GM23338 (cell line): ENCODE results near the gene TSPAN32. TPM values are rescaled to one million over a fixed set of nuclear protein-coding genes. Genes with fewer than 3 reads are reported as not detected.

Source experiments
- ATAC-seq: fragments of 200-7000 bp; cut with Tn5 transposase; 3 replicates; pipeline ENCODE4 v1.9.1; 2020
- DNase-seq: peaks from one replicate; pipeline ENCODE4 v3.0.0-alpha.2; 2015; ENCODE audit warnings: low spot score
- H2AFZ ChIP-seq: fragments of 200-600 bp; sonication (generic); 2 replicates; pipeline ENCODE4 v1.8.0; 2016; ENCODE audit warnings: antibody characterized with exemption, mild to moderate bottlenecking, moderate library complexity
- H3F3A ChIP-seq: fragments of 200-600 bp; sonication (generic); replicated peaks from 2 replicates; pipeline ENCODE4 v1.8.0; 2017; ENCODE audit warnings: antibody characterized with exemption, mixed run types, low read depth
- H3K27ac ChIP-seq: fragments of 200-600 bp; sonication (generic); 2 replicates; pipeline ENCODE4 v1.6.1; 2016; ENCODE audit warnings: low read depth
- H3K27me3 ChIP-seq: fragments of 200-600 bp; sonication (generic); 2 replicates; pipeline ENCODE4 v1.8.0; 2016; ENCODE audit warnings: mild to moderate bottlenecking, mixed run types, moderate library complexity; ENCODE audit not compliant: insufficient read depth
- H3K36me3 ChIP-seq: fragments of 200-600 bp; sonication (generic); 2 replicates; pipeline ENCODE4 v1.8.0; 2016; ENCODE audit warnings: mild to moderate bottlenecking; ENCODE audit not compliant: insufficient read depth
- H3K4me1 ChIP-seq: fragments of 200-600 bp; sonication (generic); 2 replicates; pipeline ENCODE4 v1.8.0; 2016; ENCODE audit warnings: mild to moderate bottlenecking, moderate library complexity; ENCODE audit not compliant: insufficient read depth
- H3K4me2 ChIP-seq: fragments of 200-600 bp; sonication (generic); 2 replicates; pipeline ENCODE4 v1.7.1; 2017; ENCODE audit warnings: mixed run types
- H3K4me3 ChIP-seq: fragments of 200-600 bp; sonication (generic); 2 replicates; pipeline ENCODE4 v1.6.1; 2016; ENCODE audit warnings: mixed run types
- H3K79me2 ChIP-seq: fragments of 200-600 bp; sonication (generic); replicated peaks from 2 replicates; pipeline ENCODE4 v1.8.0; 2017; ENCODE audit warnings: mild to moderate bottlenecking; ENCODE audit not compliant: insufficient read depth
- H3K9me2 ChIP-seq: fragments of 200-600 bp; sonication (generic); 2 replicates; pipeline ENCODE4 v1.8.0; 2017; ENCODE audit not compliant: insufficient read depth
- H4K20me1 ChIP-seq: fragments of 200-600 bp; sonication (generic); replicated peaks from 2 replicates; pipeline ENCODE4 v1.8.0; 2017; ENCODE audit warnings: mild to moderate bottlenecking; ENCODE audit not compliant: insufficient read depth
- H3K27ac Mint-ChIP-seq: 2 replicates; pipeline ENCODE4 v1.8.0; 2020; ENCODE audit warnings: inconsistent platforms, mild to moderate bottlenecking, moderate library complexity, mixed read lengths
- H3K27me3 Mint-ChIP-seq: 3 replicates; pipeline ENCODE4 v1.8.0; 2022; ENCODE audit warnings: low read depth, mild to moderate bottlenecking, moderate library complexity, mixed read lengths, inconsistent platforms; ENCODE audit not compliant: insufficient read depth, poor library complexity
- H3K36me3 Mint-ChIP-seq: 3 replicates; pipeline ENCODE4 v1.8.0; 2021; ENCODE audit warnings: low read depth, mild to moderate bottlenecking, inconsistent platforms, moderate library complexity, mixed read lengths
- H3K4me1 Mint-ChIP-seq: 3 replicates; pipeline ENCODE4 v1.8.0; 2020; ENCODE audit warnings: mild to moderate bottlenecking, inconsistent platforms, mixed read lengths
- H3K4me3 Mint-ChIP-seq: 3 replicates; pipeline ENCODE4 v1.8.0; 2021; ENCODE audit warnings: moderate library complexity, mild to moderate bottlenecking, inconsistent platforms, mixed read lengths
- H3K9me3 Mint-ChIP-seq: 3 replicates; pipeline ENCODE4 v1.8.0; 2020; ENCODE audit warnings: moderate library complexity, mild to moderate bottlenecking, inconsistent platforms, mixed read lengths
- CREB1 ChIP-seq: fragments of 250-450 bp; sonication (Bioruptor Pico); IDR thresholded peaks from 2 replicates; pipeline ENCODE4 v1.5.0; 2020; ENCODE audit warnings: low read depth, mild to moderate bottlenecking, moderate library complexity
- EZH2 ChIP-seq: fragments of 200-600 bp; sonication (generic); IDR thresholded peaks from one replicate; pipeline ENCODE4 v1.8.0; 2017; ENCODE audit warnings: antibody characterized with exemption, mild to moderate bottlenecking, low read depth; ENCODE audit not compliant: unreplicated experiment
- EZH2phosphoT487 ChIP-seq: fragments of 200-600 bp; sonication (generic); IDR thresholded peaks from one replicate; pipeline ENCODE4 v1.8.1; 2018; ENCODE audit warnings: antibody characterized with exemption; ENCODE audit not compliant: unreplicated experiment
- JUNB ChIP-seq: IDR thresholded peaks from one replicate; pipeline ENCODE4 v1.6.1; 2016; ENCODE audit warnings: antibody characterized with exemption; ENCODE audit not compliant: unreplicated experiment
- NANOG ChIP-seq: IDR thresholded peaks from 2 replicates; pipeline ENCODE4 v1.6.1; 2016; ENCODE audit warnings: antibody characterized with exemption, borderline replicate concordance
- STAT1 ChIP-seq: IDR thresholded peaks from one replicate; pipeline ENCODE4 v1.6.1; 2016; ENCODE audit warnings: antibody characterized with exemption; ENCODE audit not compliant: unreplicated experiment
- ZNF331 ChIP-seq: fragments of 250-450 bp; sonication (Bioruptor Pico); IDR thresholded peaks from 2 replicates; pipeline ENCODE4 v1.5.0; 2020; ENCODE audit warnings: low read depth, mild to moderate bottlenecking, moderate library complexity
- polyA plus RNA-seq: library from polyadenylated mRNA; unstranded; fragments of >200 nt; fragmentation: Nextera tagmentation; extraction: Ambion mirVana; gene quantifications from 2 replicates; pipeline ENCODE4 v1.2.1, GENCODE V29; 2016
- total RNA-seq: library from RNA; depleted of rRNA; stranded (reverse); fragments of >200 nt; shearing (Covaris generic); gene quantifications from 2 replicates; pipeline ENCODE4 v1.2.3, GENCODE V29; 2014
- TF ChIP-seq, protein P1 (sequence below): fragments of 250-450 bp; sonication (Bioruptor Pico); IDR thresholded peaks from 2 replicates; pipeline ENCODE4 v1.5.0; 2020; ENCODE audit warnings: mild to moderate bottlenecking, moderate library complexity

Gene TSPAN32
- total and polyA plus RNA-seq, 2 experiments from 2014 or later, result not detected

DNA sequence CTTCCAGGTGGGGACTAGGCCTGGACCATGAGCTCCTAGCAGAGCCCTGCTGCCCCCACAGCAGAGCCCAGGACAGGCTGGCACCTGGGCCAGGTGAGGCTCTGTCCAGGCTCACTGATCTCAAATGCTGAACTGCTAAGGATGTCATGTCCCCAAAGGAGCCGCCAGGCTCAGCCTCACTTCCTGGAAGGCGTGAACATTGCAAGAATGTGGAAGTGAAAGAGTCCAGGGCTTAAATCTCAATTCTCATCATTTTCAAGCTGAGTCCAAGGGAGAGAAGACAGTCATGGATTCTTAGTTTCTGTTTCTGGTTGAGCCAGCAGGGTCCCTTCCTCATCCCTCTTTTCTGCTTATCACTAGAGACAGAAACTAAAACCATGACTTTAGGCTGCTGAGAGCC is 36.4 kb upstream of the TSPAN32 start:
- Mint-ChIP-seq H3K27ac (no peak overlapping the region), H3K4me3 (no peak overlapping the region), H3K9me3 (no peaks in the 10 kb centered on the region), H3K27me3 (peaks cover 29% of the 10 kb centered on the region), H3K36me3 (no peaks in the 10 kb centered on the region), H3K4me1 (peaks cover 11% of the 10 kb centered on the region)
- Histone ChIP-seq H3K9me2 (no peaks in the 10 kb centered on the region), H3K4me1 (peaks cover 6% of the 10 kb centered on the region), H3K27me3 (peaks cover 33% of the 10 kb centered on the region), H3K27ac (no peak overlapping the region), H3F3A (no peaks in the 10 kb centered on the region), H3K36me3 (no peaks in the 10 kb centered on the region), H2AFZ (no peak overlapping the region), H3K4me2 (no peak overlapping the region), H4K20me1 (no peaks in the 10 kb centered on the region), H3K4me3 (no peak overlapping the region), H3K79me2 (no peaks in the 10 kb centered on the region)
- ATAC-seq (no peak), DNase-seq (no peak)
- TF ChIP-seq EZH2phosphoT487 (no peak), NANOG (no peak), CREB1 (no peak), ZNF331 (CRISPR knock-in tag) (no peak), JUNB (no peak), STAT1 (no peak), EZH2 (no peak)
- TF ChIP-seq, protein P1, sequence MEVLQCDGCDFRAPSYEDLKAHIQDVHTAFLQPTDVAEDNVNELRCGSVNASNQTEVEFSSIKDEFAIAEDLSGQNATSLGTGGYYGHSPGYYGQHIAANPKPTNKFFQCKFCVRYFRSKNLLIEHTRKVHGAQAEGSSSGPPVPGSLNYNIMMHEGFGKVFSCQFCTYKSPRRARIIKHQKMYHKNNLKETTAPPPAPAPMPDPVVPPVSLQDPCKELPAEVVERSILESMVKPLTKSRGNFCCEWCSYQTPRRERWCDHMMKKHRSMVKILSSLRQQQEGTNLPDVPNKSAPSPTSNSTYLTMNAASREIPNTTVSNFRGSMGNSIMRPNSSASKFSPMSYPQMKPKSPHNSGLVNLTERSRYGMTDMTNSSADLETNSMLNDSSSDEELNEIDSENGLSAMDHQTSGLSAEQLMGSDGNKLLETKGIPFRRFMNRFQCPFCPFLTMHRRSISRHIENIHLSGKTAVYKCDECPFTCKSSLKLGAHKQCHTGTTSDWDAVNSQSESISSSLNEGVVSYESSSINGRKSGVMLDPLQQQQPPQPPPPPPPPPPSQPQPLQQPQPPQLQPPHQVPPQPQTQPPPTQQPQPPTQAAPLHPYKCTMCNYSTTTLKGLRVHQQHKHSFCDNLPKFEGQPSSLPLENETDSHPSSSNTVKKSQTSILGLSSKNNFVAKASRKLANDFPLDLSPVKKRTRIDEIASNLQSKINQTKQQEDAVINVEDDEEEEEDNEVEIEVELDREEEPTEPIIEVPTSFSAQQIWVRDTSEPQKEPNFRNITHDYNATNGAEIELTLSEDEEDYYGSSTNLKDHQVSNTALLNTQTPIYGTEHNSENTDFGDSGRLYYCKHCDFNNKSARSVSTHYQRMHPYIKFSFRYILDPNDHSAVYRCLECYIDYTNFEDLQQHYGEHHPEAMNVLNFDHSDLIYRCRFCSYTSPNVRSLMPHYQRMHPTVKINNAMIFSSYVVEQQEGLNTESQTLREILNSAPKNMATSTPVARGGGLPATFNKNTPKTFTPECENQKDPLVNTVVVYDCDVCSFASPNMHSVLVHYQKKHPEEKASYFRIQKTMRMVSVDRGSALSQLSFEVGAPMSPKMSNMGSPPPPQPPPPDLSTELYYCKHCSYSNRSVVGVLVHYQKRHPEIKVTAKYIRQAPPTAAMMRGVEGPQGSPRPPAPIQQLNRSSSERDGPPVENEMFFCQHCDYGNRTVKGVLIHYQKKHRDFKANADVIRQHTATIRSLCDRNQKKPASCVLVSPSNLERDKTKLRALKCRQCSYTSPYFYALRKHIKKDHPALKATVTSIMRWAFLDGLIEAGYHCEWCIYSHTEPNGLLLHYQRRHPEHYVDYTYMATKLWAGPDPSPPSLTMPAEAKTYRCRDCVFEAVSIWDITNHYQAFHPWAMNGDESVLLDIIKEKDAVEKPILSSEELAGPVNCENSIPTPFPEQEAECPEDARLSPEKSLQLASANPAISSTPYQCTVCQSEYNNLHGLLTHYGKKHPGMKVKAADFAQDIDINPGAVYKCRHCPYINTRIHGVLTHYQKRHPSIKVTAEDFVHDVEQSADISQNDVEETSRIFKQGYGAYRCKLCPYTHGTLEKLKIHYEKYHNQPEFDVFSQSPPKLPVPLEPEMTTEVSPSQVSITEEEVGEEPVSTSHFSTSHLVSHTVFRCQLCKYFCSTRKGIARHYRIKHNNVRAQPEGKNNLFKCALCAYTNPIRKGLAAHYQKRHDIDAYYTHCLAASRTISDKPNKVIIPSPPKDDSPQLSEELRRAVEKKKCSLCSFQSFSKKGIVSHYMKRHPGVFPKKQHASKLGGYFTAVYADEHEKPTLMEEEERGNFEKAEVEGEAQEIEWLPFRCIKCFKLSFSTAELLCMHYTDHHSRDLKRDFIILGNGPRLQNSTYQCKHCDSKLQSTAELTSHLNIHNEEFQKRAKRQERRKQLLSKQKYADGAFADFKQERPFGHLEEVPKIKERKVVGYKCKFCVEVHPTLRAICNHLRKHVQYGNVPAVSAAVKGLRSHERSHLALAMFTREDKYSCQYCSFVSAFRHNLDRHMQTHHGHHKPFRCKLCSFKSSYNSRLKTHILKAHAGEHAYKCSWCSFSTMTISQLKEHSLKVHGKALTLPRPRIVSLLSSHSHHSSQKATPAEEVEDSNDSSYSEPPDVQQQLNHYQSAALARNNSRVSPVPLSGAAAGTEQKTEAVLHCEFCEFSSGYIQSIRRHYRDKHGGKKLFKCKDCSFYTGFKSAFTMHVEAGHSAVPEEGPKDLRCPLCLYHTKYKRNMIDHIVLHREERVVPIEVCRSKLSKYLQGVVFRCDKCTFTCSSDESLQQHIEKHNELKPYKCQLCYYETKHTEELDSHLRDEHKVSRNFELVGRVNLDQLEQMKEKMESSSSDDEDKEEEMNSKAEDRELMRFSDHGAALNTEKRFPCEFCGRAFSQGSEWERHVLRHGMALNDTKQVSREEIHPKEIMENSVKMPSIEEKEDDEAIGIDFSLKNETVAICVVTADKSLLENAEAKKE, result no peak
